ENCODE measurements around the gene SPOCK3.

The SPOCK3 gene

GRCh38 chr4:167218022-167218608 lies 16.2 kb downstream of the SPOCK3 start:
- DNase-seq (ENCODE audit: low read depth): no peak
- TF ChIP-seq CTCF (IDR thresholded peaks at IDR 0.05; ENCODE audit: low read length, missing control alignments): no peak
- H3K4me3 ChIP-seq (replicated peaks; ENCODE audit: low read depth, low read length): no peak overlapping the region

GRCh38 chr4:167216783-167217182 lies 17.5 kb downstream of the SPOCK3 start:
- TF ChIP-seq CTCF (IDR thresholded peaks at IDR 0.05; ENCODE audit: low read length, missing control alignments): no peak
- H3K4me3 ChIP-seq (replicated peaks; ENCODE audit: low read depth, low read length): no peak overlapping the region
- no peak for DNase-seq (ENCODE audit: low read depth)

- TF ChIP-seq CTCF (IDR thresholded peaks at IDR 0.05; ENCODE audit: low read length, missing control alignments): no peak
- H3K4me3 ChIP-seq (replicated peaks; ENCODE audit: low read depth, low read length): no peak overlapping the region
- no peak for DNase-seq (ENCODE audit: low read depth)
Observed at GRCh38 chr4:167210166-167210565, 24.1 kb downstream of the SPOCK3 start.

GRCh38 chr4:167196344-167197012 lies 37.8 kb downstream of the SPOCK3 start:
- DNase-seq (ENCODE audit: low read depth): peak; percentile 5
- TF ChIP-seq CTCF (IDR thresholded peaks at IDR 0.05; ENCODE audit: low read length, missing control alignments): no peak
- H3K4me3 ChIP-seq (replicated peaks; ENCODE audit: low read depth, low read length): no peak overlapping the region

GRCh38 chr4:167190379-167190778 lies 43.9 kb downstream of the SPOCK3 start:
- no peak overlapping the region for H3K4me3 ChIP-seq (replicated peaks; ENCODE audit: low read depth, low read length)
- TF ChIP-seq CTCF (IDR thresholded peaks at IDR 0.05; ENCODE audit: low read length, missing control alignments): no peak
- no peak for DNase-seq (ENCODE audit: low read depth)

- no peak for DNase-seq (ENCODE audit: low read depth)
- TF ChIP-seq CTCF (IDR thresholded peaks at IDR 0.05; ENCODE audit: low read length, missing control alignments): no peak
- H3K4me3 ChIP-seq (replicated peaks; ENCODE audit: low read depth, low read length): no peak overlapping the region
Observed at GRCh38 chr4:167185465-167185864, 48.8 kb downstream of the SPOCK3 start.

- TF ChIP-seq CTCF (IDR thresholded peaks at IDR 0.05; ENCODE audit: low read length, missing control alignments): no peak
- DNase-seq (ENCODE audit: low read depth): no peak
- no peak overlapping the region for H3K4me3 ChIP-seq (replicated peaks; ENCODE audit: low read depth, low read length)
Observed at GRCh38 chr4:167183036-167183435, 51.3 kb downstream of the SPOCK3 start.
